Kidney epithelial cell (primary cell): ENCODE measurements around the gene KCNJ16. TPM values are rescaled to one million over a fixed set of nuclear protein-coding genes. Genes with fewer than 3 reads are reported as not detected.
"Not testable (repeated sequence)": the region's sequence is repeated elsewhere in the genome, so short reads cannot be mapped to it uniquely, and the experiment has no call there.

Source experiments
- DNase-seq: peaks from one replicate; pipeline ENCODE4 v3.0.0-alpha.2; 2010; ENCODE audit warnings: low read depth
- H3K27me3 ChIP-seq: 2 replicates; pipeline ENCODE4 v1.6.0; 2011; ENCODE audit warnings: low read length; ENCODE audit not compliant: control insufficient read depth, insufficient read depth
- H3K36me3 ChIP-seq: 2 replicates; pipeline ENCODE4 v1.5.1; 2011; ENCODE audit warnings: low read length; ENCODE audit not compliant: control insufficient read depth, insufficient read depth
- H3K4me3 ChIP-seq: 2 replicates; pipeline ENCODE4 v1.5.1; 2011; ENCODE audit warnings: low read depth, mild to moderate bottlenecking, control low read depth, low read length
- total RNA-seq: library from RNA; depleted of rRNA; stranded (reverse); fragments of >200 nt; gene quantifications from 2 replicates; pipeline ENCODE4 v1.2.3, GENCODE V29; 2015
- TF ChIP-seq, protein P1 (sequence below): IDR thresholded peaks from 2 replicates; pipeline ENCODE4 v1.5.1; 2011; ENCODE audit warnings: mild to moderate bottlenecking, moderate library complexity, low read length, control low read depth, inconsistent platforms; ENCODE audit not compliant: insufficient read depth, poor library complexity, severe bottlenecking

The KCNJ16 gene
- total RNA-seq, 1 donor from 2014 or later: 4.1 TPM

- Histone ChIP-seq H3K4me3 (no peak overlapping the region), H3K36me3 (no peaks in the 10 kb centered on the region), H3K27me3 (no peaks in the 10 kb centered on the region)
- DNase-seq: no peak
- TF ChIP-seq, protein P1, sequence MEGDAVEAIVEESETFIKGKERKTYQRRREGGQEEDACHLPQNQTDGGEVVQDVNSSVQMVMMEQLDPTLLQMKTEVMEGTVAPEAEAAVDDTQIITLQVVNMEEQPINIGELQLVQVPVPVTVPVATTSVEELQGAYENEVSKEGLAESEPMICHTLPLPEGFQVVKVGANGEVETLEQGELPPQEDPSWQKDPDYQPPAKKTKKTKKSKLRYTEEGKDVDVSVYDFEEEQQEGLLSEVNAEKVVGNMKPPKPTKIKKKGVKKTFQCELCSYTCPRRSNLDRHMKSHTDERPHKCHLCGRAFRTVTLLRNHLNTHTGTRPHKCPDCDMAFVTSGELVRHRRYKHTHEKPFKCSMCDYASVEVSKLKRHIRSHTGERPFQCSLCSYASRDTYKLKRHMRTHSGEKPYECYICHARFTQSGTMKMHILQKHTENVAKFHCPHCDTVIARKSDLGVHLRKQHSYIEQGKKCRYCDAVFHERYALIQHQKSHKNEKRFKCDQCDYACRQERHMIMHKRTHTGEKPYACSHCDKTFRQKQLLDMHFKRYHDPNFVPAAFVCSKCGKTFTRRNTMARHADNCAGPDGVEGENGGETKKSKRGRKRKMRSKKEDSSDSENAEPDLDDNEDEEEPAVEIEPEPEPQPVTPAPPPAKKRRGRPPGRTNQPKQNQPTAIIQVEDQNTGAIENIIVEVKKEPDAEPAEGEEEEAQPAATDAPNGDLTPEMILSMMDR: no peak
Measured at GRCh38 chr17:70034158-70034557, 40.9 kb upstream of the KCNJ16 start.

DNA sequence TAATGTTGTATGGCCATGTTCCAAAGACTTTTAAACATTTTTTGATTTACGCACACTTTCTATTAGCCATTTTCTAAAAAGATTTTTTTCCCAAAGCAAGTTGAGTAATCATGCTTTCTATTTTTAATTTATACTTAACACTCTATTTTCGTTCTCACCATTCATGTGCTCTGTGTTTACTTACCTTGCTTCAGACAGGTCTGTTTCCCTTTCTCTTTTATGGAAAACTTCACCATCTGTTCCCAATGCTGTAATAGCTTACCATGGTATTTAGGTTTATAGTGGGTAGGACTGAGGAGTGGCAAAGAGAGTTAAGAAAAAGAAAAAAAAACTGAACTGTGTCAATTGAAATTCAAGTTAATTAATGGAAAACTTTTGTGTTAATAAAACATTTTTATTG lies 37.5 kb upstream of the KCNJ16 start:
- Histone ChIP-seq H3K4me3 (no peak overlapping the region), H3K36me3 (no peaks in the 10 kb centered on the region), H3K27me3 (no peaks in the 10 kb centered on the region)
- TF ChIP-seq, protein P1: no peak
- no peak for DNase-seq

DNA sequence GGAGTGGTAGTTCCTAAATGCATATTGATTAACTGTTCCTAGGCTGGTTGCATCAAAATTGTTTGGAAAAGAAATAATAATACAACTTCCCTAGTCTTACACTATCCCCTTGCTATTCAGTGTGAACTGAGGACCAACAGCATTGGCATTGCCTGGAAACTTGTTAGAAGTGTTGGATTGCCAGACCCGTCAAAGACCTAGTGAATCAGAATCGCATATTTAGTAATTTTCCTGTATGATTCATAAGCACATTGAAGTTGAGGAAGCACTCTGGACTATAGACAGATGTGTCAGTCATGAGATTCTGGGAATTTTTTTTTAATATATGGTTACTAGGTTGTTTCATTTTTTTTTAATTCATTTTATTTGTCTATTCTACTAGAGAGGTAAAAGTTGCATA lies 34.7 kb upstream of the KCNJ16 start:
- TF ChIP-seq, protein P1: no peak
- no peaks in the 10 kb centered on the region for H3K36me3 ChIP-seq
- no peaks in the 10 kb centered on the region for H3K27me3 ChIP-seq
- no peak for DNase-seq
- no peak overlapping the region for H3K4me3 ChIP-seq

- DNase-seq: no peak
Measured at GRCh38 chr17:70041061-70041460, 34.0 kb upstream of the KCNJ16 start.

GRCh38 chr17:70041540-70041939 lies 33.5 kb upstream of the KCNJ16 start:
- Histone ChIP-seq H3K4me3 (no peak overlapping the region), H3K27me3 (no peaks in the 10 kb centered on the region), H3K36me3 (no peaks in the 10 kb centered on the region)
- TF ChIP-seq, protein P1: no peak
- DNase-seq: no peak

More at GRCh38 chr17:70041061-70041460, 34.0 kb upstream of the KCNJ16 start:
- Histone ChIP-seq H3K36me3 (no peaks in the 10 kb centered on the region), H3K4me3 (no peak overlapping the region), H3K27me3 (no peaks in the 10 kb centered on the region)
- TF ChIP-seq, protein P1: no peak

DNA sequence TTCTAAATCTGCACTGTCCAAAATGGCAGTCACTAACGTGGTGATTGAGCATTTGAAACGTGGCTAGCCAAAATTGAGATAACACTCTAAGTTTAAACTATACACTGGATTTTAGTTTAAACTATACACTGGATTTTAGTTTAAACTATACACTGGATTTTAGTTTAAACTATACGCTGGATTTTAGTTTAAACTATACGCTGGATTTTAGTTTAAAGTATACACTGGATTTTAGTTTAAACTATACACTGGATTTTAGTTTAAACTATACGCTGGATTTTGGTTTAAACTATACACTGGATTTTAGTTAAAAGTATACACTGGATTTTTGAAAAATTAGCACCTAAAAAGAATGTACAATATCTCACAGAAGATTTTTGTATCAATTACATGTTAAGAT lies 29.2 kb upstream of the KCNJ16 start:
- DNase-seq, H3K27me3 ChIP-seq, H3K36me3 ChIP-seq, H3K4me3 ChIP-seq: not testable (repeated sequence)
